ENCODE results near the gene FUBP3.

Gene FUBP3

GRCh38 chr9:130662099-130662969, 83.0 kb downstream of the FUBP3 start:
- DNase-seq (ENCODE audit: low read depth in 2 of 2), result no peak

GRCh38 chr9:130662970-130663257, 83.5 kb downstream of the FUBP3 start:
- DNase-seq (ENCODE audit: low read depth in 2 of 2), result no peak

DNA sequence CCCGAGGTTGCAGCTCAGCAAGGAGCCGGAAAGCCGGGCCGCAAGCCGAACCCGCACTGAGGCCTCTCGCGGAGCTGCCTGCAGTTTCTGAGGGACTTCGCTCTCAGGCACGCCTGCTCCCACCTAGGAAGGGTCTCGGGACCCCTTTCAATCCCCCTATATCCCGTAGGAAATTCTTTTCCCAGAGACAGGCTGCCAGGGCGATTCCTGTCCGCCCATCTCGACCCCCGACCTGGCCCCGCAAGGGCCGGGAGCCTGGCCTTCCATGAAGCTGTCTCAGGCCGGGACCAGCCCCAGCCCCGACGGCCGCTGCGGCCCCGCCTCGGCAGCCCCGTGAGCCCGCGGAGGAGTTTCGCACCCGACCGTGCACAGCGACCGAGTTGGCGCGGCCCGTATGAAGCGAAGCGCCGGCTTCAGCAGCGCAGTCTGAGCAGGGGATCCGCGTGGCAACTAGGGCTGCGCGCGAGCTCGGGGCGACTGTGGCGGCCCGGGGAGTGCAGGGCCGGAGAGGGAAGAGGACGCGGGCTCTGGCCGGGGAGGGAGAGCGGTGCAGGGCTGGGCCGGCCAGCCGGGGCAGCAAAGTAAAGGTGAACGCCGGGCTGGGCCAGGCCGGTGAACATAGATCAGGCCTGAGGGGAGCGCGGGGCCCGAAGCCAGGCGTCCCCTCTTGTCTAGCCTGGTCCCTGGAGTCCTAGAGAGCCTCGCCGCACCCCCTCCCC, 84.0 kb downstream of the FUBP3 start:
- DNase-seq (ENCODE audit: low read depth in 2 of 2), result no peak

DNA sequence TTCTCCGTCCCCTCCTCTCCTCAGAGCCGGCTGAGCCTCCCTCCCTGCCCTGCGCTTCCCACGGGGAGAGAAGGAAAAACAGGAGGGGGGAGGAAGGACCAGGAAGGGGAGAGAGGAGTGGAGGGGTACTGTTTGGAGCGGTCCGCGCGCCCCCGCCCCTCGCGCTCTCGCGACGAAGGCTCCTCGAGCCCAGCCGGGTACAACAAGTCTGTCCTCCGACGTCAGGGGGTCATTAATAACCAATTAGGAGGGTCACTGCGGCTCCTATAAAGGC, 84.5 kb downstream of the FUBP3 start:
- no peak for DNase-seq (ENCODE audit: low read depth in 2 of 2)

GRCh38 chr9:130664251-130665028, 85.1 kb downstream of the FUBP3 start, which contains the start of gene PRDM12:
PRDM12 (plus strand) TSS chr9:130664594; CDS start chr9:130664654, 60 bp downstream.
- DNase-seq (ENCODE audit: low read depth in 2 of 2), result no peak

DNA sequence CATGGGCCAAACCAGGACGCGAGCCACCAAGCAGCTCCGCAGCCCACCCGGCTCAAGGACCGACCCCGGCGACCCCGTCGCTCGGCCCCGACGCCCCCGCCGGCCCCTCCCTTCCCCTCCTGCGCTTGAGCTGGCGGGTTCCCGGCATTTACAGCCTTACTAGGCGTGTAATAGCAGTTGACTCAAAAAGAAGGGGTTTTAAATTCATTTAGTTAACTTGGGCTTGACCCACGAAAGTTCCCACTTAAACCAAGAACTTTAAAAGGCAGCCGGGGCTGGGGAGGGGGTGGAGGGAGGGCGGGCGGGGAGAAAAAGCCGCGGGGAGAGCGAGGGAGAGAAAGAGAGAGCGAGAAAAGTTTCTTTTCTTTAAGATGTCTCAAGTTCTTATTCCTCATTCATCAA, 85.7 kb downstream of the FUBP3 start:
- no peak for DNase-seq (ENCODE audit: low read depth in 2 of 2)

GRCh38 chr9:130665431-130666392, 86.3 kb downstream of the FUBP3 start:
- no peak for DNase-seq (ENCODE audit: low read depth in 2 of 2)

- DNase-seq (ENCODE audit: low read depth in 2 of 2), result no peak
These were observed 87.2 kb downstream of the FUBP3 start for GRCh38 chr9:130666393-130667119.

DNA sequence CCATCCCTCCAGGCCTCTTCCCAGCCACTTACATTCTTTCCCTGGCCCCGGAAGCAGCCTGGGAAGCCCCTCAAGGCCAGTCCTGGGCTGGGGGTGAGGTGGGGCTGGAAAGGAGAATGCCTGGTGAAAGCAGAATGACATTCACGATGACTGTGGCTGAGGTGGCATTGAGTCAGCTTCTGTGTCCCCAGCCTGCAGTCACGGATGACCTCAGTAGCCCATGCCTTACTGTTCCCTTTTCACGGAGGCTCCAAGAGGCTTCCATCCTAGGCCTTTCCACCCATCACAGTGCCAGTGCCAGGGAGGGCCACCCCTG, 87.7 kb downstream of the FUBP3 start:
- no peak for DNase-seq (ENCODE audit: low read depth in 2 of 2)

DNA sequence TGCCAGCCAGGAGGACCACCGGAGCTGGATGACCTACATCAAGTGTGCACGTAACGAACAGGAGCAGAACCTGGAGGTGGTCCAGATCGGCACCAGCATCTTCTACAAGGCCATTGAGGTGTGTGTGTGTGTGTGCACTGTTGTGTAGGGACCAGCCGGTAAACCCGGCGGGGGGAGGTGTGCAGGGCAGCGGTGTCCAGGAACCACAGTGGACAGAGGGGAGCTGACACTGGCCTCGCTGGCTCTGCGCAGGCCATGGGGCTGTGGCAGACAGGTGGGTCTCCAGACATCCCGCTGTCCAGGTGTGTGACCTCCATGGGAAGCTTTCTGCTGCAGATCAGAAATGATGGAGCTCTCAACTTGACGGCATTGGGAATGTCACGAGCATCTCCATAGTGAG, 88.8 kb downstream of the FUBP3 start:
- DNase-seq (ENCODE audit: low read depth in 2 of 2), result no peak

DNA sequence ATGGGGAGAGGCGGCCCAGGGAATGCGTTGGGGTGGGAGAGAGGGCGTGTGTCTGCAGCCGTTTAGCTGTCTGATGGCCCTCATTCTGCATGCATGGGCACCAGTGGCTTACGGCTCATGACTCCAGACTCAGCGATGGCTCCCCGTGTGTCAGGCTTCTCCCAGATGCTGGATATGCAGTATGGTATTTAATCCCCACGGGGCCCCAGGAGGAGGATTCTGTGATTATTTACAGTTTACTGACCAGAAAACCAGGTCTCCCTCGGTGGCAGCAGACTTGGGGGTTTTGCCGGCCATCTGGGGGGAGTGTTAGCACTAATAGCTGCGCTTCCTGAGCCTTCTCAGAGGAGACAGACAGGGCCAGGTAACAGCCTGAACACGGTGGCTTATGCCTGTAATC, 89.3 kb downstream of the FUBP3 start:
- DNase-seq (ENCODE audit: low read depth in 2 of 2), result no peak

DNA sequence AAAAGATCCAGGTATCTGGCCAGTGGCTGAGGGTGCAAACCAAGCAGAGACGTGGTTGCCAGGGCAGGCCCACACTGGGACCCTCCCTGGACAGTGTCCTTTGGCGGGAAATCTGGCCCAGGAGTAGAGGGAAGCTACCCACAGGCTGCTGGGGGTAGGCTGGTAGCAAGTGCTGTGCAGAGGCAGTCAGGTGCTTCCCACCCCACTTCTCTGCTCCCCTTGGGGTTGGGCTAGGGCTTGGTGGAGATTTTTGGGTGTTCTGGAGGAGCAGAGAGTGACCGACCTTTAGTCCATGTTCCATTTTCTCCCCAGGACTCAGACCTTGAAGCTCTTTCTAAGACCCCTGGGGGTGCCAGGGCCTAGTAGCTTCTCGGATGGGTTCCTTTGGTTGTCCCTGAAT, 90.6 kb downstream of the FUBP3 start:
- no peak for DNase-seq (ENCODE audit: low read depth in 2 of 2)

DNA sequence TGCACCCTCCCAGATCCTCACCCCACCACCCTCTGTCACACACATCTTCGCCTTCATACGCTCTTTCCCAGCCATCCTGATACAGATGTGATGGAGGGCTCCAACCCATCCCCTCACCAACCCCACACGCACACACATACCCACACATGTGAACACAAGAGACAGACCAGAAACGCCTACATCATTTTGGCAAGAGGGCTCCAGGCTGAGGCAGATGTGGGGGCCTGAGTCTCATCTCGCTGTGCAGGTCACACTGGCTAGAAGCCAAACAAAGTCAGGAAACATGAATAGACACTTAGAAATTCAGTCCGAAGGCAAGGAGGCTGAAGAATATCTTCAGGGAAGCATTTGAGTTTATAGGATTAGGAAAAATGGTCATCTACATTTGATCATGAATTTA, 91.3 kb downstream of the FUBP3 start:
- DNase-seq (ENCODE audit: low read depth in 2 of 2), result no peak

GRCh38 chr9:130672466-130672865, 93.1 kb downstream of the FUBP3 start:
- DNase-seq (ENCODE audit: low read depth in 2 of 2), result no peak

GRCh38 chr9:130672933-130673615, 93.7 kb downstream of the FUBP3 start:
- no peak for DNase-seq (ENCODE audit: low read depth in 2 of 2)

- no peak for DNase-seq (ENCODE audit: low read depth in 2 of 2)
These were observed 96.0 kb downstream of the FUBP3 start for GRCh38 chr9:130675396-130675795.

GRCh38 chr9:130677252-130677651, 97.9 kb downstream of the FUBP3 start:
- no peak for DNase-seq (ENCODE audit: low read depth in 2 of 2)

GRCh38 chr9:130680836-130681768, 101.7 kb downstream of the FUBP3 start:
- peak in 1 of 2 donors; percentile 35 for DNase-seq (ENCODE audit: low read depth in 2 of 2)

GRCh38 chr9:130681769-130682420, 102.5 kb downstream of the FUBP3 start:
- no peak for DNase-seq (ENCODE audit: low read depth in 2 of 2)

Measured in stimulated activated CD4-positive, alpha-beta T cell treated with anti-CD3 and anti-CD28 coated beads, Interleukin-1b, Interleukin-23, amount 100 ng/mL, for 1 hour (primary cell).